H9 (cell line): Measurements from ENCODE around the gene DIPK1B. TPM values are rescaled to one million over a fixed set of nuclear protein-coding genes. Genes with fewer than 3 reads are reported as not detected.
A peak's percentile ranks its signal among the peaks of the same experiment; 100 is the strongest.

ENCODE experiments used
- DNase-seq: peaks from one replicate; pipeline ENCODE4 v3.0.0-alpha.2; 2017
- H2AFZ ChIP-seq: one replicate; pipeline ENCODE4 v1.6.1; 2013; ENCODE audit warnings: mild to moderate bottlenecking, low read length, control low read depth, moderate library complexity
- H2AK5ac ChIP-seq: 2 replicates; pipeline ENCODE4 v1.6.1; 2013; ENCODE audit warnings: low read length, control low read depth, mixed read lengths; ENCODE audit not compliant: insufficient read length
- H2BK120ac ChIP-seq: one replicate; pipeline ENCODE4 v1.6.1; 2013; ENCODE audit warnings: low read depth, mild to moderate bottlenecking, low read length, control low read depth, inconsistent platforms; ENCODE audit not compliant: poor library complexity, severe bottlenecking
- H2BK12ac ChIP-seq: 2 replicates; pipeline ENCODE4 v1.6.1; 2013; ENCODE audit warnings: low read length, control low read depth, mixed read lengths, low read depth; ENCODE audit not compliant: insufficient read length
- H2BK15ac ChIP-seq: 2 replicates; pipeline ENCODE4 v1.6.1; 2013; ENCODE audit warnings: low read depth, low read length, control low read depth
- H2BK20ac ChIP-seq: one replicate; pipeline ENCODE4 v1.6.1; 2013; ENCODE audit warnings: low read depth, mild to moderate bottlenecking, low read length, control low read depth, inconsistent platforms; ENCODE audit not compliant: poor library complexity, severe bottlenecking
- H2BK5ac ChIP-seq: 2 replicates; pipeline ENCODE4 v1.6.1; 2013; ENCODE audit warnings: low read length, control low read depth, mixed read lengths; ENCODE audit not compliant: insufficient read length
- H3K14ac ChIP-seq: 2 replicates; pipeline ENCODE4 v1.6.1; 2013; ENCODE audit warnings: low read length, control low read depth; ENCODE audit not compliant: insufficient read depth
- H3K18ac ChIP-seq: 2 replicates; pipeline ENCODE4 v1.6.1; 2013; ENCODE audit warnings: low read depth, mild to moderate bottlenecking, mixed read lengths, low read length, control low read depth; ENCODE audit not compliant: insufficient read length
- H3K23ac ChIP-seq: 2 replicates; pipeline ENCODE4 v1.6.1; 2013; ENCODE audit warnings: low read length, control low read depth, mixed read lengths, low read depth; ENCODE audit not compliant: insufficient read length
- H3K23me2 ChIP-seq: 2 replicates; pipeline ENCODE4 v1.6.1; 2013; ENCODE audit warnings: low read depth, mild to moderate bottlenecking, mixed read lengths, low read length, control low read depth; ENCODE audit not compliant: insufficient read length, poor library complexity, severe bottlenecking
- H3K27ac ChIP-seq: 2 replicates; pipeline ENCODE4 v1.5.1; 2013; ENCODE audit warnings: low read length, control low read depth, mixed read lengths, low read depth; ENCODE audit not compliant: insufficient read length
- H3K27me3 ChIP-seq: 2 replicates; pipeline ENCODE4 v1.6.1; 2013; ENCODE audit warnings: low read length, control low read depth, inconsistent platforms; ENCODE audit not compliant: insufficient read depth
- H3K4ac ChIP-seq: 2 replicates; pipeline ENCODE4 v1.6.1; 2013; ENCODE audit warnings: low read depth, mild to moderate bottlenecking, control low read depth, inconsistent platforms, low read length, moderate library complexity
- H3K4me1 ChIP-seq: 2 replicates; pipeline ENCODE4 v1.6.1; 2013; ENCODE audit warnings: low read length, control low read depth, inconsistent platforms; ENCODE audit not compliant: insufficient read depth
- H3K4me2 ChIP-seq: 2 replicates; pipeline ENCODE4 v1.6.1; 2013; ENCODE audit warnings: low read length, control low read depth, mixed read lengths; ENCODE audit not compliant: insufficient read length, insufficient read depth
- H3K56ac ChIP-seq: 2 replicates; pipeline ENCODE4 v1.6.1; 2013; ENCODE audit warnings: low read depth, mild to moderate bottlenecking, mixed read lengths, low read length, control low read depth; ENCODE audit not compliant: insufficient read length
- H3K79me1 ChIP-seq: 2 replicates; pipeline ENCODE4 v1.6.1; 2013; ENCODE audit warnings: low read depth, mild to moderate bottlenecking, moderate library complexity, low read length, control low read depth, inconsistent platforms; ENCODE audit not compliant: insufficient read depth, poor library complexity, severe bottlenecking
- H3K79me2 ChIP-seq: 2 replicates; pipeline ENCODE4 v1.6.1; 2013; ENCODE audit warnings: low read length, control low read depth, inconsistent platforms; ENCODE audit not compliant: insufficient read depth
- H3K9ac ChIP-seq: 2 replicates; pipeline ENCODE4 v1.6.1; 2013; ENCODE audit warnings: low read length, control low read depth, mixed read lengths; ENCODE audit not compliant: insufficient read length; ENCODE audit errors: extremely low read depth
- H3K9me3 ChIP-seq: one replicate; pipeline ENCODE4 v1.6.1; 2013; ENCODE audit warnings: low read depth, low read length, inconsistent platforms; ENCODE audit not compliant: control insufficient read depth
- H3T11ph ChIP-seq: one replicate; pipeline ENCODE4 v1.6.1; 2013; ENCODE audit warnings: mild to moderate bottlenecking, low read length, control low read depth, inconsistent platforms
- H4K20me1 ChIP-seq: one replicate; pipeline ENCODE4 v1.6.1; 2013; ENCODE audit not compliant: control insufficient read depth, insufficient read length, insufficient read depth
- H4K5ac ChIP-seq: 2 replicates; pipeline ENCODE4 v1.6.1; 2013; ENCODE audit warnings: low read depth, mild to moderate bottlenecking, mixed read lengths, low read length, control low read depth; ENCODE audit not compliant: insufficient read length
- H4K8ac ChIP-seq: replicated peaks from 2 replicates; pipeline ENCODE4 v1.6.1; 2013; ENCODE audit warnings: low read length, control low read depth, mixed read lengths, low read depth; ENCODE audit not compliant: insufficient read length
- H4K91ac ChIP-seq: 2 replicates; pipeline ENCODE4 v1.6.1; 2013; ENCODE audit warnings: low read depth, mild to moderate bottlenecking, moderate library complexity, mixed read lengths, low read length, control low read depth; ENCODE audit not compliant: insufficient read length
- H3K27ac Mint-ChIP-seq, 3 experiments: 2 replicates in 2 of 3; 3 replicates in 1 of 3; pipeline ENCODE4 v1.8.0; 2020 to 2021; ENCODE audit warnings: mixed read lengths in 3 of 3, mild to moderate bottlenecking in 1 of 3, moderate library complexity in 1 of 3
- H3K27me3 Mint-ChIP-seq: 2 replicates; pipeline ENCODE4 v1.8.0; 2021; ENCODE audit warnings: low read depth, mild to moderate bottlenecking, moderate library complexity, mixed read lengths
- H3K36me3 Mint-ChIP-seq, 3 experiments: 2 replicates in 2 of 3; 3 replicates in 1 of 3; pipeline ENCODE4 v1.8.0; 2020 to 2021; ENCODE audit warnings: low read depth in 3 of 3, mixed read lengths in 3 of 3; ENCODE audit not compliant: insufficient read depth in 1 of 3
- H3K4me1 Mint-ChIP-seq, 2 experiments: 2 replicates each; pipeline ENCODE4 v1.8.0; 2020; ENCODE audit warnings: mixed read lengths in 2 of 2
- H3K4me3 Mint-ChIP-seq, 2 experiments: 2 replicates in 1 of 2; 3 replicates in 1 of 2; pipeline ENCODE4 v1.8.0; 2020 to 2021; ENCODE audit warnings: mild to moderate bottlenecking in 2 of 2, mixed read lengths in 2 of 2, moderate library complexity in 1 of 2
- H3K9me3 Mint-ChIP-seq, 2 experiments: 2 replicates in 1 of 2; 3 replicates in 1 of 2; pipeline ENCODE4 v1.8.0; 2020; ENCODE audit warnings: mild to moderate bottlenecking in 2 of 2, mixed read lengths in 2 of 2, moderate library complexity in 1 of 2
- CTCF ChIP-seq: fragments of 200-600 bp; sonication (generic); conservative IDR thresholded peaks from 3 replicates; pipeline ENCODE4 v1.8.0; 2021; ENCODE audit warnings: antibody characterized with exemption, mild to moderate bottlenecking
- WGBS: extraction: QIAGEN DNeasy Blood & Tissue Kit; methylation state at CpG from one replicate; pipeline ENCODE4 v1.1.7; 2013; ENCODE audit warnings: missing lambda C conversion rate, low lambda C conversion rate, mixed read lengths; ENCODE audit not compliant: insufficient read length; ENCODE audit errors: extremely low coverage; 5-methylcytosine and 5-hydroxymethylcytosine counted together
- total RNA-seq: library from RNA; stranded (reverse); gene quantifications from 2 replicates; pipeline ENCODE4 v1.2.1, GENCODE V29; 2021

The DIPK1B gene
- total RNA-seq, 1 experiment from 2014 or later: 40.3 TPM

GRCh38 chr9:136666372-136667213 is 45.8 kb upstream of the DIPK1B start:
- Histone ChIP-seq H3K14ac (no peak overlapping the region), H2BK120ac (no peak overlapping the region), H2BK15ac (no peak overlapping the region), H4K91ac (no peak overlapping the region), H2AK5ac (no peak overlapping the region), H3K23ac (no peak overlapping the region), H4K20me1 (peaks cover 4% of the 10 kb centered on the region), H4K5ac (no peak overlapping the region), H3K27ac (no peak overlapping the region), H3K79me2 (no peaks in the 10 kb centered on the region), H2AFZ (no peak overlapping the region), H2BK5ac (no peak overlapping the region), H4K8ac (no peak overlapping the region), H3K18ac (no peak overlapping the region), H3T11ph (no peak overlapping the region), H2BK20ac (no peak overlapping the region), H3K9ac (no peak overlapping the region), H2BK12ac (no peak overlapping the region), H3K56ac (no peak overlapping the region), H3K4ac (no peak overlapping the region), H3K4me1 (no peaks in the 10 kb centered on the region), H3K4me2 (peak overlapping the region; percentile 11), H3K27me3 (no peaks in the 10 kb centered on the region), H3K9me3 (no peaks in the 10 kb centered on the region), H3K79me1 (no peaks in the 10 kb centered on the region), H3K23me2 (no peaks in the 10 kb centered on the region)
- TF ChIP-seq CTCF: no peak
- H3K4me1 Mint-ChIP-seq: peaks cover 0 to 4% of the 10 kb centered on the region in 2 experiments; a peak in 1 of 4 replicates
- H3K4me3 Mint-ChIP-seq: peak overlapping the region; percentile 57 to 77
- no peaks in the 10 kb centered on the region for H3K9me3 Mint-ChIP-seq
- H3K36me3 Mint-ChIP-seq: no peaks in the 10 kb centered on the region
- no CpG with 5 or more reads among the region's 35 CpGs for WGBS
- H3K27me3 Mint-ChIP-seq: peaks cover 9% of the 10 kb centered on the region
- H3K27ac Mint-ChIP-seq: no peak overlapping the region
- no peak for DNase-seq
